NCI-H2196 treated with DMSO at 0.1 percent for 48 hours (cell line): ENCODE results near the gene INTS6.

Source experiments
- DNase-seq: peaks from one replicate; lab custom pipeline; 2025; ENCODE audit not compliant: unreplicated experiment; lab: John Stamatoyannopoulos, UW

INTS6 gene

DNA sequence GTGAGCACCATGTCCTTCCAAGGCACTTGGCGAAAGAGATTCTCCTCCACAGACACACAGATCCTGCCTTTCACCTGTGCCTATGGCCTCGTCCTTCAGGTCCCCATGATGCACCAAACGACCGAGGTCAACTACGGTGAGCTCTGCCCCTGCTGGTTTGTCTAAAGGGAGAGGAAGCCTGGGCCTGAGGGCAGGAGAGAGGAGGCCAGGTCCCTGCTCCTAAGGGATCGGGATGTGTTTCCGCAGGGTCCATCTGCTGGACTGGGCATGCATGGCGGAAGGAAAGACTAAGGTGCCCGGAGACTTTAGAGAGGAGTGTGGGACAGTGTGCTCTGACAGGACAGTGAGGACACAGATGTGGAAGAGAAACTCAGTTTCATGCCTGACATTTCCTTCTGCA is 105.7 kb downstream of the INTS6 start:
- DNase-seq, result no peak

- no peak for DNase-seq
These were observed 106.4 kb downstream of the INTS6 start for GRCh38 chr13:51346397-51346796.

DNA sequence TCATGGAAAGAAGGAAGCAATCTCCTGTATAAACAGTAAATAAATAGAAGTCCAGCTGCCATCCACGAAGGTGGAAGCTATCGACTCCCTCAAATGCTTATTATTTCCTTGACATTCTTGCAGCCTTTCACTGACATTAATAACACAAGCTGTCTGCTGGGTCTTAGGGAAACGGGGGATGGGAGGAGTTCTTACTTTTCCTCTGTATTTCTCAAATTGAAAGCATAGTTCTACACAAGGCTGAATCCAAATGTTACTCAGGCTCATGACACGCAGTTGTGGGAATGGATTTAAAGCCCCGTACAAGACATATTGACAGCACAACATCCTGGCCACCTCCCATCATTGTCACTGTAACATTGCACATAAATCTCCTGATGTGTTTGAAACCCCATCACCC is 109.4 kb downstream of the INTS6 start:
- no peak for DNase-seq

DNA sequence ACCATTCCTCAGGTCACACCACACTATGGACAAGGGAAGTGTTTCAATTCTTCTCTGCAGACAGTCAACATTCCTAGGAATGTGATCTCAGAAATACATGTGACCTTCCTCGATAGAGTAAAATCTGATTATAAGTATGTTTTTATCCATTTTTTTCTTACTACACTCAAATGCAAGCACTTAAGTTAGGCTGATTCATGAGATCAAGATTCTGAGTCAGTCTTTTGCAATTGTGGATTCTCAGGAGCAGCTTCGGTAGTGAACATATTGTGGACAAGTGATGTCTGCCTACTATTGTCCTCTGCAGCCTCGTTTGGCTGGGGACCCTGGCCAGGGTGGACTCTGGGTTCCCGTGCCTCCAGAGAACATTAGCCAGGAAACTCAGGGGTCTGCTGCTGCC is 110.1 kb downstream of the INTS6 start:
- no peak for DNase-seq

GRCh38 chr13:51341791-51342190 is 111.0 kb downstream of the INTS6 start:
- no peak for DNase-seq

DNA sequence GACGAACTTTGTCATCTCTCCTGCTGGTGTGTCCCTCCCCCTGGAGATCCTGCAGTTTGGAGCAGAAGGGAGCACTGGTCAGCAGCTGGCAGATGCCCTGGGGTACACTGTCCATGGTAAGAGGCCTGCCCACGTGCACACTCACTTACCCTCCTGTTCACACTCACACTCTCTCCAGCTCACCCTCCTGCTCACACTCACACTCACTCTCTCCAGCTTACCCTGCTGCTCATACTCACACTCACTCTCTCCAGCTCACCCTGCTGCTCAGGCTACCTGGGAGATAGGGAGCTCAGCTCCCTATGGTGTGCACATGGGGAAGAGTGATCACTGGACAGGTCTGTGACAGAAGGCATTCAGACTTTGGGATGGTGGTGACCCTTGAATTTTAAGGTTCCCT is 111.6 kb downstream of the INTS6 start:
- DNase-seq, result no peak

- DNase-seq, result no peak
These were observed 112.7 kb downstream of the INTS6 start for GRCh38 chr13:51339952-51340732.

- DNase-seq, result no peak
These were observed 113.5 kb downstream of the INTS6 start, which contains the start of gene SERPINE3 for GRCh38 chr13:51339354-51339753. Gene SERPINE3, plus strand, starts transcription at chr13:51339691. Its CDS starts 1,401 bp downstream, at chr13:51341092.

GRCh38 chr13:51336746-51337145 is 116.1 kb downstream of the INTS6 start:
- no peak for DNase-seq

DNA sequence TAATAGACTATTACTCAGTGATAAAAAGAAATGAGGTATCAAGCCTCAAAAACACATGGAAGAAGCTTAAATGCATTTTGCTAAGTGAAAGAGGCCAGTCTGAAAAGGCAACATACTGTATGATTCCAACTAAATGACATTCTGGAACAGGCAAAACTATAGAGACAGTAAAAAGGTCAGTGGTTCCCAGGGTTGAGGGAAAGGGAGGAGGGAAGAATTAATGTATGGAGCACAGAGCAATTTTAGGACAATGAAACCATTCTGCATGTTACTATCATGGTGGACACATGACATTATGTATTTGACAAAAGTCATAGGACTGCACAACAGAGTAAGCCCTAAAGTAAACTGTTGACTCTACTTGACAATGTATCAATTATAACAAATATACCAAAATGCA is 119.0 kb downstream of the INTS6 start:
- DNase-seq, result no peak

DNA sequence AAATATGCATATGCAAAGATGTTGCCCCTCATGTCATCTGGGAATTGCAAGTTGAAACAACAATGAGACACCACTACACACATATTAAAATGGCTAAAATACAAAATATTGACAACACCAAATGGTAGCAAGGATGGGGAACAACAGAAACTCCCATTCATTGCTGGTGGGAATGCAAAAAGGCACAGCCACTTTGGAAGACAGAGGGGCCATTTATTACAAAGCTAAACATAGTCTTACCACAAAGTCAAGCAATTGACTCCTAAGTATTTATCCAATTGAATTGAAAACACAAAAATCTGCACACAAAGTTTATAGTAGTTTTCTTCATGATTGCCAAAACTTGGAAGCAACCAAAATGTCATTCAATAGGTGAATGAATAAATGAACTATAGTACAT is 119.4 kb downstream of the INTS6 start:
- DNase-seq, result no peak

DNA sequence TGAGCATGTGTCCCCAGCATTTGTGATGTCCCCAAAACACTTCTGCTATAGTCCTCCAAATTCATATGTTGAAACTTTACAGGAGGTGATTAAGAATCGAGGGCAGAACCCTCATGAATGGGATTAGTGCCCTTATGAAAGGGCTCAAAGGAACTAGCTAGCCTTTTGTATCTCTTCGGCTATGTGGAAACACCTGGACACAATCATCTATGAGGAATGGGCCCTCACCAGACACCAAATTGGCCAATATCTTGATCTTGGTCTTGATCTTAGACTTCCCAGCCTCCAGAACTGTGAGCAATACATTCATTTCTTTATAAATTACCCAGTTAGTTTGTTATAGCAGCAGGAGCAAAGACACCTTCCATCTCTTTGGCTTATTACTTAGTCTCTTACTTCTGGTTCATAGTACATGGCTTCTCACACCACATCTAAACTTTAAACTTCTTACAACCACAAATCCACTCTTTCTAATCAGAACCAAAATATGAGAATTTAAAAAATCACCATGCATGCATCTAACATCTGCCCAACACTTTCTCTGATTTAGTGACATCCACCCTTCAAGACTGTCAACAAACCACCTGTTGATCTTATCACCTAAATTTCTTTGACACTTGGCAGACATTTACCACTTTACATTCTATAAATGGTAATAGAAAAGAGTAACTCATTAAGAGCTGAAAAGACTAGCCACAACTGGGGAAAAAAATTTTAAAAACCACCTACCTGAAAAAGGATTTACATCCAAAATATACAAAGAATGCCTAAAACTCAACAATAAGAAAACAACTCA is 120.1 kb downstream of the INTS6 start:
- DNase-seq, result no peak

- no peak for DNase-seq
These were observed 121.4 kb downstream of the INTS6 start for GRCh38 chr13:51331354-51331861.

DNA sequence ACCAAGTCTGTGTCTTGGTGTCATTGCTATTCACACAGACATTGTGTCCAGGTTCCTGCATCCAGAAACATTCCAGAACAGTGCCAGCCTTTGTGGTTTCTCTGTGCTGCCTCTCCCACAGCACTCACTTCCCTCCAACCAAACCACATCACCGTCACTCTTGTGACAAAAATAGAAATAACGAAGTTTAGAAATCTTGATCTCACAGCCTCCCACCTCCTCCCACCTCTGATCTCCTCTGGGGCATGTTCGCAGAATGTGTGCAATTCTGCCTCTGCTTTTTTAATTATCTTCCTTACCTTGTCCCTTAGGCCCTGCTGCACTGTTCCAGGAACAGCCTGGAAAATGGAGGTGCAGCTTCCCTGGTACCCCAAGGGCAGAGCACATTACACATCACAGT is 122.0 kb downstream of the INTS6 start:
- no peak for DNase-seq

GRCh38 chr13:51329606-51330005 is 123.2 kb downstream of the INTS6 start:
- no peak for DNase-seq

DNA sequence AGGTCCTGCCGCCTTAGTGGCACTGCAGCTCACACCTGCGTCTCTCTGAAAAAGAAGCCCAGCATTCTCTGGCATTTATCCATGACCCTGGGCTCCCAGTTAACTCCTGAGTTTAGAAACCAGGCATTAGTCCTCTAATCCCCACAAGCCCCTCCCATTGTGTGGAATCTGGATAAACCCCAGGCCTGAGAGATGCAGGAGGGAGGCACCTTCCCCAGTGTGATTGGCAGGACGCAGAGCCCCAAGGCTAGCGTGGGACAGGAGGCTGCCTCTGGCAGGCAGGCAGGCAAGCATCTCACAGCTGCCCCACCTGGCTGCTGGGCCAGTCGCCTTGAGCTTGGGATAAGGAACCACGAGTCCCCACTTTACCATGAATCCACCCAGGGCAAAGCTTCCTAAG is 124.3 kb downstream of the INTS6 start:
- DNase-seq, result no peak

- no peak for DNase-seq
These were observed 124.9 kb downstream of the INTS6 start for GRCh38 chr13:51327961-51328360.

DNA sequence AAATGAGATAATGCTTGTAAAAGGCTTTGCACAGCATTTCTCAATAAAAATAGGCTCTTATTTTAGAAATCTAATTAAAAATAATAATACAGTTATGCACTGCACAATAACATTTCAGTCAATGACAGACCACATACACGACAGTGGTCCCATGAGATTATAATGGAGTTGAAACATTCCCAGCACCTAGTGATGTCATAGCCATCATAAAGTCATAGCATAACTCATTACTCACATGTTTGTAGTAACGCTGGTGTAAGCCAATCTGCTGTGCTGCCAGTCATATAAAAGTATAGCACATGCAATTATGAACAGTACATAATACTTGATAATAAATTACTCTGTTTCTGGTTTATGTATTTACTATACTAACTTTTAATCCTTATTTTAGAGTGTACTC is 126.1 kb downstream of the INTS6 start:
- DNase-seq, result no peak

DNA sequence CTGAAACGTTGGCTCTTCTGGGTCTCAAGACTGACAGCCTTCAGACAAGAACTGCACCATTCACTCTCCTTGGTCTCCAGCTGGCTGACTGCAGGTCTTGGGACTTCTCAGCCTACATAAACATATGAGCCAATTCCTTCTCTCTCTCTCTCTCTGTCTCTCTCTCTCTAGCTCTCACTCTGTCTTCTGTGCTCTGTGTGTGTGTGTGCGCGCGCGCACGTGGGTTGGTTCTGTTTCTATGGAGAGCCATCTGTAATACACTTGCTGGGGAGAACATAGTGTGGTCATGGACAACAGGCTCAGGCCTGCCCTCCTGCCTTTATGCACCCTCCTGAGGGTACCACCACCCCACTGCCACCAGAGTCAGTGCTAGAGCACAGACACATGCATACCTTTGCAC is 127.0 kb downstream of the INTS6 start:
- DNase-seq, result no peak

GRCh38 chr13:51324714-51325420 is 128.0 kb downstream of the INTS6 start:
- no peak for DNase-seq

DNA sequence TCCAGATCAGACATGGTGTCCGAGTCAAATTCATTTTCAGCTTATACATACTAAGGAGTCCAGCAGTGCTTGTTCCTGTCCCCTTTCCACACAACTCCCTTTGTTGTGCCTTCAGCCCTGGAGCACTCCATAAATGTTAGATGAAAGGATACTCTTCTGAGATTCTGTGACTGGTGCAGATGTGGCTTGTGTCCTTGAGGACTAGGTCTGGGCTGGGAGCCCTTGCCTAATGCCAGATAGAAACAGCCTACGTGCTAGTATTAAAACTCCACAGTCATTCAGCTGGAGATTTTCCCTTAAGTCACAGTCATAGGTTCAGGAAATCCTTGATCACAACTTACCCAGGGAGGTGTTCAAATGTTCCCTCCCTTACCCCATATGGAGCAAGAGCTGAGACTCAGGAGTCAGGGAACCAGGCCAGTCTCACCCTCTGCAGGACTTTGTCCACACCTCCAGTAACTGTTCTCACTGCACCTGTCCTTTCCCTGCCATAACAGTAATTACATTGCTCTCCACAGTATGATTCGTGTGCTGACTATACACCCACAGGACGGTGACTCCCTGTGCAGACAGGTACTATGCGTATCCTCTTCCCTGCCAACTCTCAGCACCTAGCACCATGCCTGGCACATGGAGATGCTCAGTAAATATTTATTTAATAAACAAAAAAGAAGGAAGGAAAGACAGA is 128.9 kb downstream of the INTS6 start:
- no peak for DNase-seq
